ENCODE data around the gene MYBL2. TPM values are rescaled to one million over a fixed set of nuclear protein-coding genes. Genes with fewer than 3 reads are reported as not detected.

The MYBL2 gene
- 3.9 and 6.1 TPM in 2 replicates for total RNA-seq

GRCh38 chr20:43666376-43667328 lies at the start of gene MYBL2:
MYBL2 (plus strand) TSS chr20:43667114; CDS start chr20:43667284, 170 bp downstream.

GRCh38 chr20:43726811-43727338 lies 60.0 kb downstream of the MYBL2 start, which contains the start of gene GTSF1L:
GTSF1L (minus strand) TSS chr20:43727002; CDS start chr20:43726694, 308 bp downstream.

Other genes starting within 250 kb of the MYBL2 start
- 47.7 and 51.4 TPM in 2 replicates for gene SRSF6, start 209.2 kb upstream of the MYBL2 start, total RNA-seq
- 5.2 TPM in 2 replicates for gene L3MBTL1, start 159.4 kb upstream of the MYBL2 start, total RNA-seq
- gene SGK2, start 108.1 kb upstream of the MYBL2 start, total RNA-seq, result 0.26 and 0.44 TPM in 2 replicates
- gene IFT52, start 76.2 kb upstream of the MYBL2 start, total RNA-seq, result 49.4 and 52.4 TPM in 2 replicates
- gene GTSF1L, start 59.9 kb downstream of the MYBL2 start, total RNA-seq, result not detected in 2 replicates
- under 0.01 and 0.25 TPM in 2 replicates for gene TOX2, start 247.7 kb downstream of the MYBL2 start, total RNA-seq

Measured in aortic smooth muscle cell (primary cell).